Heart left ventricle (tissue), 13 donors: ENCODE results near the gene DTX2.
"Not testable (repeated sequence)": the region's sequence is repeated elsewhere in the genome, so short reads cannot be mapped to it uniquely, and the experiment has no call there.

Experiments
- CTCF ChIP-seq, 12 donors: fragments of 200-600 bp; sonication (generic) in 4 of 12; IDR thresholded peaks; one replicate each; pipeline versions ENCODE4 v1.5.0 to v1.8.0; 2018 to 2022; ENCODE audit warnings: antibody characterized with exemption in 12 of 12, mild to moderate bottlenecking in 5 of 12
- POLR2A ChIP-seq, 2 donors: fragments of 450-650 bp; IDR thresholded peaks; one replicate each; pipeline ENCODE4 v1.6.1; 2017; ENCODE audit warnings: antibody characterized with exemption in 2 of 2, mild to moderate bottlenecking in 2 of 2, moderate library complexity in 2 of 2
- donor health status: ischemic (EF 13 %, LVEDD 7.1; RV severe dilation, severe dysfunction).
- donor health status: DM: no; HTN: yes; CAD: no.
- donor health status: DM: no; HTN: no; CAD: no.
- donor health status: ischemic (EF 25% LVEDD 6.9; RV normal size, moderate dysfunction).
- donor health status: ischemic (EF 25% LVEDD 5.7; RV mildly dilated, moderate dysfunction).
- donor health status: ischemic (EF 35%, LVEDD 5.7; RV mildly dilated, moderate dysfunction).
- donor health status: nonischemic (EF 11% LVEDD 7.7; RV severe dilation, severe dysfunction).
- donor health status: DM: yes; HTN: yes; CAD: no.
- donor health status: PGD.
- donor health status: ischemic (EF 29% LVEDD 5.4; RV normal size, mild dysfunction).
- donor health status: nonischemic (EF 23%, LVEDD 6.1; RV moderate dilation, normal function).

- TF ChIP-seq CTCF, POLR2A (IDR thresholded peaks at IDR 0.05): not testable (repeated sequence)
These were observed 19.7 kb upstream of the DTX2 start for GRCh38 chr7:76441792-76442191.
